Testis (tissue), 3 donors: ENCODE measurements around the gene REXO2. TPM values are rescaled to one million over a fixed set of nuclear protein-coding genes. Genes with fewer than 3 reads are reported as not detected.

Experiments
- DNase-seq: peaks from one replicate; pipeline ENCODE4 v3.0.0-alpha.2; 2019
- H3K27ac ChIP-seq, 2 donors: fragments of 200-600 bp; sonication (generic); one replicate each; pipeline ENCODE4 v1.5.1; 2019
- H3K27me3 ChIP-seq: fragments of 200-600 bp; sonication (generic); one replicate; pipeline ENCODE4 v1.5.1; 2019
- H3K36me3 ChIP-seq: fragments of 200-600 bp; sonication (generic); one replicate; pipeline ENCODE4 v1.5.1; 2017; ENCODE audit warnings: low read depth; ENCODE audit errors: missing control alignments
- H3K4me1 ChIP-seq: fragments of 200-600 bp; sonication (generic); one replicate; pipeline ENCODE4 v1.5.1; 2019
- H3K4me3 ChIP-seq, 2 donors: fragments of 200-600 bp; sonication (generic); one replicate each; pipeline ENCODE4 v1.5.1; 2017 to 2019
- H3K9me3 ChIP-seq: fragments of 200-600 bp; sonication (generic); one replicate; pipeline ENCODE4 v1.5.1; 2017
- CTCF ChIP-seq, 3 experiments: fragments of 450-650 bp in 2 of 3; fragments of 200-600 bp in 1 of 3; sonication (generic) in 1 of 3; IDR thresholded peaks; one replicate each; pipeline ENCODE4 v1.5.1; 2016 to 2019; ENCODE audit warnings: antibody characterized with exemption in 3 of 3, mild to moderate bottlenecking in 2 of 3, moderate library complexity in 1 of 3
- POLR2A ChIP-seq: fragments of 450-650 bp; IDR thresholded peaks from one replicate; pipeline ENCODE4 v1.6.1; 2017; ENCODE audit warnings: antibody characterized with exemption, mild to moderate bottlenecking, moderate library complexity
- WGBS, 2 donors: methylation state at CpG; one replicate each; pipeline ENCODE4 v1.1.5; 2018; 5-methylcytosine and 5-hydroxymethylcytosine counted together
- intact Hi-C: fragments of 100-400 bp; cut with DNase I; formaldehyde crosslinking; loops from one replicate; pipeline ENCODE4 v1.15.1; 2023; ENCODE audit warnings: low total_unique reads
- polyA plus RNA-seq: library from polyadenylated mRNA; stranded (reverse); fragments of 350-450 nt; fragmentation: Illumina TruSeq; extraction: RNeasy Lipid Tissue Mini Kit (QIAGEN cat#74804); gene quantifications from one replicate; pipeline ENCODE4 v1.2.3, GENCODE V29; 2014; ENCODE audit warnings: low read depth, low replicate concordance; ENCODE audit not compliant: insufficient read depth
- total RNA-seq, 2 donors: library from RNA; depleted of rRNA; stranded (reverse); fragments of >200 nt; gene quantifications; one replicate each; pipeline ENCODE4 v1.2.3, GENCODE V29; 2016

Gene REXO2
- total and polyA plus RNA-seq, 3 donors from 2014 or later, result 87.1 to 141 (median 92.7) TPM

GRCh38 chr11:114482114-114482513 is 42.8 kb downstream of the REXO2 start:
- intact Hi-C loops, result no loop called here

GRCh38 chr11:114483929-114484328 is 44.7 kb downstream of the REXO2 start:
- DNase-seq, result no peak
- no peak for TF ChIP-seq CTCF (IDR thresholded peaks at IDR 0.05)
- no peak for TF ChIP-seq POLR2A
- H3K4me3 ChIP-seq, result no peak overlapping the region
- H3K27ac ChIP-seq, result no peak overlapping the region
- no peaks in the 10 kb centered on the region for H3K9me3 ChIP-seq
- intact Hi-C loops, result no loop called here
- no peaks in the 10 kb centered on the region for H3K27me3 ChIP-seq
- no peaks in the 10 kb centered on the region for H3K4me1 ChIP-seq
- H3K36me3 ChIP-seq, result no peaks in the 10 kb centered on the region
- 93 to 100% methylated on average over 2 of the region's 2 CpGs for WGBS, 2 donors

More at GRCh38 chr11:114482114-114482513, 42.8 kb downstream of the REXO2 start:
- Histone ChIP-seq H3K36me3 (no peaks in the 10 kb centered on the region), H3K27me3 (no peaks in the 10 kb centered on the region), H3K4me1 (no peaks in the 10 kb centered on the region), H3K9me3 (no peaks in the 10 kb centered on the region), H3K27ac (no peak overlapping the region), H3K4me3 (no peak overlapping the region)
- 50 to 55% methylated on average over 1 of the region's 1 CpG for WGBS, 2 donors
- peak; percentile 16 for DNase-seq
- no peak for TF ChIP-seq POLR2A

GRCh38 chr11:114496915-114497314 is 57.6 kb downstream of the REXO2 start:
- 88 to 90% methylated on average over 3 of the region's 3 CpGs for WGBS, 2 donors
- H3K36me3 ChIP-seq, result no peaks in the 10 kb centered on the region
- no peak overlapping the region for H3K27ac ChIP-seq
- no peak for DNase-seq
- no peaks in the 10 kb centered on the region for H3K4me1 ChIP-seq
- no peaks in the 10 kb centered on the region for H3K9me3 ChIP-seq
- H3K27me3 ChIP-seq, result no peaks in the 10 kb centered on the region
- intact Hi-C loops, result no loop called here
- no peak overlapping the region for H3K4me3 ChIP-seq
- TF ChIP-seq CTCF (IDR thresholded peaks at IDR 0.05) (no peak), POLR2A (no peak)

- intact Hi-C loops, result no loop called here
- no peak for DNase-seq
- TF ChIP-seq CTCF (IDR thresholded peaks at IDR 0.05), result no peak
- no peak for TF ChIP-seq POLR2A
- H3K36me3 ChIP-seq, result no peaks in the 10 kb centered on the region
- no peaks in the 10 kb centered on the region for H3K27me3 ChIP-seq
- no peaks in the 10 kb centered on the region for H3K9me3 ChIP-seq
- H3K27ac ChIP-seq, result no peak overlapping the region
- no peak overlapping the region for H3K4me3 ChIP-seq
- H3K4me1 ChIP-seq, result no peaks in the 10 kb centered on the region
Measured at GRCh38 chr11:114499756-114500155, 60.5 kb downstream of the REXO2 start.

Other genes with a start within 250 kb of the REXO2 start
- gene NNMT, start 143.1 kb upstream of the REXO2 start, total RNA-seq, result 10 to 100 TPM; 10.6 to 28.7 TPM
- gene NNMT, start 143.1 kb upstream of the REXO2 start, polyA plus RNA-seq, result 38.8 TPM
- 100 to 1,000 TPM in 1 of 2 donors, 10 to 100 TPM in 1; 40.6 to 119 TPM for gene C11orf71, start 39.0 kb upstream of the REXO2 start, total RNA-seq
- gene C11orf71, start 39.0 kb upstream of the REXO2 start, polyA plus RNA-seq, result 119 TPM
- gene RBM7, start 38.8 kb upstream of the REXO2 start, total RNA-seq, result 10 to 100 TPM; 17.6 to 22.3 TPM
- gene RBM7, start 38.8 kb upstream of the REXO2 start, polyA plus RNA-seq, result 37.6 TPM
- gene NXPE1, start 120.4 kb downstream of the REXO2 start, total RNA-seq, result 1 to 10 TPM; 1.5 to 3.9 TPM
- 9.2 TPM for gene NXPE1, start 120.4 kb downstream of the REXO2 start, polyA plus RNA-seq
- gene NXPE4, start 156.3 kb downstream of the REXO2 start, total RNA-seq, result not detected
- gene NXPE4, start 156.3 kb downstream of the REXO2 start, polyA plus RNA-seq, result not detected
- gene NXPE2, start 239.1 kb downstream of the REXO2 start, total RNA-seq, result 1 to 10 TPM in 1 of 2 donors, under 1 TPM in 1; 0.81 to 2.0 TPM
- not detected for gene NXPE2, start 239.1 kb downstream of the REXO2 start, polyA plus RNA-seq